Thyroid gland (tissue), 4 donors: ENCODE measurements around the gene FOXP1.

Experiments used
- POLR2A ChIP-seq, 2 donors: fragments of 450-650 bp; IDR thresholded peaks; one replicate each; pipeline ENCODE4 v1.6.1; 2017; ENCODE audit warnings: antibody characterized with exemption in 2 of 2, mild to moderate bottlenecking in 2 of 2, moderate library complexity in 1 of 2
- TF ChIP-seq, protein P1 (sequence below), 6 experiments: fragments of 200-600 bp in 3 of 6; fragments of 450-650 bp in 3 of 6; sonication (generic) in 3 of 6; IDR thresholded peaks; one replicate each; pipeline ENCODE4 v1.5.1; 2016 to 2019; ENCODE audit warnings: antibody characterized with exemption in 6 of 6, mild to moderate bottlenecking in 2 of 6, inconsistent platforms in 1 of 6, moderate library complexity in 1 of 6

- TF ChIP-seq, protein P1, sequence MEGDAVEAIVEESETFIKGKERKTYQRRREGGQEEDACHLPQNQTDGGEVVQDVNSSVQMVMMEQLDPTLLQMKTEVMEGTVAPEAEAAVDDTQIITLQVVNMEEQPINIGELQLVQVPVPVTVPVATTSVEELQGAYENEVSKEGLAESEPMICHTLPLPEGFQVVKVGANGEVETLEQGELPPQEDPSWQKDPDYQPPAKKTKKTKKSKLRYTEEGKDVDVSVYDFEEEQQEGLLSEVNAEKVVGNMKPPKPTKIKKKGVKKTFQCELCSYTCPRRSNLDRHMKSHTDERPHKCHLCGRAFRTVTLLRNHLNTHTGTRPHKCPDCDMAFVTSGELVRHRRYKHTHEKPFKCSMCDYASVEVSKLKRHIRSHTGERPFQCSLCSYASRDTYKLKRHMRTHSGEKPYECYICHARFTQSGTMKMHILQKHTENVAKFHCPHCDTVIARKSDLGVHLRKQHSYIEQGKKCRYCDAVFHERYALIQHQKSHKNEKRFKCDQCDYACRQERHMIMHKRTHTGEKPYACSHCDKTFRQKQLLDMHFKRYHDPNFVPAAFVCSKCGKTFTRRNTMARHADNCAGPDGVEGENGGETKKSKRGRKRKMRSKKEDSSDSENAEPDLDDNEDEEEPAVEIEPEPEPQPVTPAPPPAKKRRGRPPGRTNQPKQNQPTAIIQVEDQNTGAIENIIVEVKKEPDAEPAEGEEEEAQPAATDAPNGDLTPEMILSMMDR (IDR thresholded peaks at IDR 0.05), result no peak
- no peak for TF ChIP-seq POLR2A (IDR thresholded peaks at IDR 0.05)
Observed at GRCh38 chr3:71125738-71126137, 457.8 kb downstream of the FOXP1 start.
